Measurements from ENCODE around the gene TSPAN17. TPM values are rescaled to one million over a fixed set of nuclear protein-coding genes. Genes with fewer than 3 reads are reported as not detected.

Gene TSPAN17
- polyA plus RNA-seq, 2 of the 4 experiments (the other 2 are of a cell fraction), result 35.6 to 47.4 TPM

- Histone ChIP-seq H3K4me2 (no peak overlapping the region), H3K9me3 (no peaks in the 10 kb centered on the region), H3K4me1 (no peaks in the 10 kb centered on the region), H3K4me3 (no peak overlapping the region), H3K27ac (no peak overlapping the region)
- TF ChIP-seq EHF (CRISPR knock-in tag; IDR thresholded peaks at IDR 0.05), result no peak
- no peak for TF ChIP-seq HOXA7 (CRISPR knock-in tag; IDR thresholded peaks at IDR 0.05)
- TF ChIP-seq FOSB (CRISPR knock-in tag; IDR thresholded peaks at IDR 0.05), result no peak
- no peak for TF ChIP-seq HOXB5 (CRISPR knock-in tag; IDR thresholded peaks at IDR 0.05)
- no peak for TF ChIP-seq CBX2 (IDR thresholded peaks at IDR 0.05; ENCODE audit: borderline replicate concordance, low read depth)
- TF ChIP-seq RCOR1 (IDR thresholded peaks at IDR 0.05; ENCODE audit: low read depth, low read length), result no peak
- TF ChIP-seq, protein P1, sequence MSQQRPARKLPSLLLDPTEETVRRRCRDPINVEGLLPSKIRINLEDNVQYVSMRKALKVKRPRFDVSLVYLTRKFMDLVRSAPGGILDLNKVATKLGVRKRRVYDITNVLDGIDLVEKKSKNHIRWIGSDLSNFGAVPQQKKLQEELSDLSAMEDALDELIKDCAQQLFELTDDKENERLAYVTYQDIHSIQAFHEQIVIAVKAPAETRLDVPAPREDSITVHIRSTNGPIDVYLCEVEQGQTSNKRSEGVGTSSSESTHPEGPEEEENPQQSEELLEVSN (IDR thresholded peaks at IDR 0.05; ENCODE audit: borderline replicate concordance, low read depth), result no peak
- no peak for TF ChIP-seq KDM1A (IDR thresholded peaks at IDR 0.05; ENCODE audit: low read depth)
- 75% methylated on average over 20 of the region's 21 CpGs for WGBS (ENCODE audit: missing lambda C conversion rate)
- ChIA-PET CTCF (interaction anchor here (0.6 to 1.5 kb wide), 8 partner anchors 14 to 816 kb away, joined by 3 to 4 read pairs (median 3); no protein-coding TSS in a partner anchor), POLR2A (no interaction called here)
- DNase-seq (ENCODE audit: low read depth in 1 of 2, low spot score in 1 of 2) (no peak), FAIRE-seq (no peak), ATAC-seq (no peak)
Observed at GRCh38 chr5:176662371-176663333, 15.4 kb downstream of the TSPAN17 start.

DNA sequence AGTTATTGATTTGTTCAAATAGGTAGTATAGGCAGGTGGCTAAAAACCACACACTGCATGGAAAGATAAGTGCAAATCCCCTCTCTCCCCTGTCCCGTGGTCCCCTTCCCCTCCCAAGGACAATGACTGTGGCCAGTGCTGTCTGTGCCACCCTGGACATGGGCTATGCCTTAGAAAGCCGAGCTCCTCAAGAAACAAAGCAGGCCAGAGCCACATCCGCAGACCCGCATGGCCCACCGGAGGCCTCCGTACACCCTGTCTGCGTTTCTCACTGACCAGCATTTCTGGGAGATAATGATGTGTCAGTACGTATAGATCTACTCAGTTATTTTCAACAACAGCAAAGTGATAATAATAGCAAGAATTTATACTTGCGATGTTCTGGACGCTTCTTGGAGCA, 16.3 kb downstream of the TSPAN17 start:
- Histone ChIP-seq H3K4me2 (no peak overlapping the region), H3K4me1 (no peaks in the 10 kb centered on the region), H3K27ac (no peak overlapping the region), H3K9me3 (no peaks in the 10 kb centered on the region), H3K4me3 (no peak overlapping the region)
- ChIA-PET POLR2A (no interaction called here), CTCF (interaction anchor here (1.0 to 2.0 kb wide), 3 partner anchors 14 to 295 kb away, joined by 3 to 5 read pairs (median 4); no protein-coding TSS in a partner anchor)
- FAIRE-seq (no peak), ATAC-seq (no peak), DNase-seq (ENCODE audit: low read depth in 1 of 2, low spot score in 1 of 2) (no peak)
- 64% methylated on average over 10 of the region's 10 CpGs for WGBS (ENCODE audit: missing lambda C conversion rate)
- TF ChIP-seq HDAC2 (IDR thresholded peaks at IDR 0.05) (no peak), CEBPB (IDR thresholded peaks at IDR 0.05) (no peak), JUN (IDR thresholded peaks at IDR 0.05) (no peak), RARB (CRISPR knock-in tag; IDR thresholded peaks at IDR 0.05) (no peak), BCL3 (IDR thresholded peaks at IDR 0.05) (no peak), EP300 (IDR thresholded peaks at IDR 0.05) (no peak), ZNF302 (CRISPR knock-in tag; IDR thresholded peaks at IDR 0.05) (no peak)
- TF ChIP-seq, protein P2, sequence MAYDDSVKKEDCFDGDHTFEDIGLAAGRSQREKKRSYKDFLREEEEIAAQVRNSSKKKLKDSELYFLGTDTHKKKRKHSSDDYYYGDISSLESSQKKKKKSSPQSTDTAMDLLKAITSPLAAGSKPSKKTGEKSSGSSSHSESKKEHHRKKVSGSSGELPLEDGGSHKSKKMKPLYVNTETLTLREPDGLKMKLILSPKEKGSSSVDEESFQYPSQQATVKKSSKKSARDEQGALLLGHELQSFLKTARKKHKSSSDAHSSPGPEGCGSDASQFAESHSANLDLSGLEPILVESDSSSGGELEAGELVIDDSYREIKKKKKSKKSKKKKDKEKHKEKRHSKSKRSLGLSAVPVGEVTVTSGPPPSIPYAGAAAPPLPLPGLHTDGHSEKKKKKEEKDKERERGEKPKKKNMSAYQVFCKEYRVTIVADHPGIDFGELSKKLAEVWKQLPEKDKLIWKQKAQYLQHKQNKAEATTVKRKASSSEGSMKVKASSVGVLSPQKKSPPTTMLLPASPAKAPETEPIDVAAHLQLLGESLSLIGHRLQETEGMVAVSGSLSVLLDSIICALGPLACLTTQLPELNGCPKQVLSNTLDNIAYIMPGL (CRISPR knock-in tag; IDR thresholded peaks at IDR 0.05; ENCODE audit: borderline replicate concordance), result no peak

DNA sequence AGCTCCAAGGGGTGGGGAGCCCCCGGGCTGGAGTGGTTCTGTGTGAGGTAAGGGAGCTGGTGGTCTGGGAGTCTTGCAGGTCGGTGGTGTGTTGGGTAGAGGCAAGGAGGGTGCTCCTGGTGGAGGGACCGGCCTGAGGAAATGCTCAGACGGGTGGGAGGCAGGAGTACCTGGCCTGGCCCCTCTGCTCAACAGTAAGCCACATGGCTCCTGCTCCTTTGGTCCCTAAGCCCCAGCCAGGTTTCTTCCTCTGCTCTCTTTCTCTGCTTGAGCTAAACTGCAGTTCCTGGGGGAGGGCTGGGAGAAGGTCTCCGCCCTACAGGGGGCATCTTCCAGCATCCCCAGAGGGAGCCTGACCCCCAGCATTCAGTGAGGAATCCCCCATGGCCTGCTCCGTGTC, 17.2 kb downstream of the TSPAN17 start:
- ChIA-PET POLR2A (no interaction called here), CTCF (interaction anchor here (0.6 to 2.0 kb wide), 6 partner anchors 12 to 448 kb away, joined by 3 to 6 read pairs (median 4); no protein-coding TSS in a partner anchor)
- no peak for DNase-seq (ENCODE audit: low read depth in 1 of 2, low spot score in 1 of 2)
- no peaks in the 10 kb centered on the region for H3K9me3 ChIP-seq
- 45% methylated on average over 5 of the region's 6 CpGs for WGBS (ENCODE audit: missing lambda C conversion rate)
- no peak for ATAC-seq
- H3K4me3 ChIP-seq, result no peak overlapping the region
- H3K27ac ChIP-seq, result no peak overlapping the region
- TF ChIP-seq CBX8 (IDR thresholded peaks at IDR 0.05) (no peak), RCOR1 (IDR thresholded peaks at IDR 0.05; ENCODE audit: low read depth, low read length) (no peak), NFE2L2 (conservative IDR thresholded peaks at IDR 0.05; ENCODE audit: low read length) (no peak), FOXS1 (CRISPR knock-in tag; IDR thresholded peaks at IDR 0.05) (no peak), CEBPB (IDR thresholded peaks at IDR 0.05) (no peak), CHD2 (IDR thresholded peaks at IDR 0.05; ENCODE audit: low read length, partially characterized antibody) (no peak), JUNB (IDR thresholded peaks at IDR 0.05) (no peak), TFCP2L1 (CRISPR knock-in tag; IDR thresholded peaks at IDR 0.05) (no peak), RARB (CRISPR knock-in tag; IDR thresholded peaks at IDR 0.05) (no peak), GATA3 (IDR thresholded peaks at IDR 0.05; ENCODE audit: borderline replicate concordance) (no peak), POLR2AphosphoS2 (conservative IDR thresholded peaks at IDR 0.05; ENCODE audit: low read length) (no peak), CHD4 (IDR thresholded peaks at IDR 0.05; ENCODE audit: borderline replicate concordance) (no peak), CBX2 (IDR thresholded peaks at IDR 0.05; ENCODE audit: borderline replicate concordance, low read depth) (no peak), POLR2A (IDR thresholded peaks at IDR 0.05; ENCODE audit: low read length) (no peak), EP300 (IDR thresholded peaks at IDR 0.05) (no peak), JUN (IDR thresholded peaks at IDR 0.05) (no peak), USF2 (IDR thresholded peaks at IDR 0.05) (no peak), HDAC2 (IDR thresholded peaks at IDR 0.05) (no peak), HOXB5 (CRISPR knock-in tag; IDR thresholded peaks at IDR 0.05) (no peak)
- TF ChIP-seq, protein P3, sequence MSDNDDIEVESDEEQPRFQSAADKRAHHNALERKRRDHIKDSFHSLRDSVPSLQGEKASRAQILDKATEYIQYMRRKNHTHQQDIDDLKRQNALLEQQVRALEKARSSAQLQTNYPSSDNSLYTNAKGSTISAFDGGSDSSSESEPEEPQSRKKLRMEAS (IDR thresholded peaks at IDR 0.05), result no peak
- H3K4me2 ChIP-seq, result no peak overlapping the region
- H3K4me1 ChIP-seq, result no peaks in the 10 kb centered on the region
- no peak for FAIRE-seq
